H1 (cell line): ENCODE results near the gene JAKMIP3. TPM values are rescaled to one million over a fixed set of nuclear protein-coding genes. Genes with fewer than 3 reads are reported as not detected.

Experiments used
- CTCF ChIA-PET: fragments of 300-600 bp; sonication (Branson Sonifier 250); formaldehyde crosslinking; loops from one replicate; lab custom pipeline; 2021; ENCODE audit not compliant: partially characterized antibody; lab: Charles Lee
- POLR2A ChIA-PET: fragments of 300-600 bp; sonication (Branson Sonifier 250); formaldehyde crosslinking; loops from one replicate; lab custom pipeline; 2021; ENCODE audit warnings: inconsistent platforms; ENCODE audit not compliant: partially characterized antibody; lab: Charles Lee
- DNase-seq, 2 experiments: peaks; one replicate each; pipeline versions ENCODE4 v3.0.0 to v3.0.0-alpha.2; 2010 to 2022; ENCODE audit warnings: low spot score in 2 of 2, low read depth in 1 of 2, mixed read lengths in 1 of 2
- FAIRE-seq: peaks from 2 replicates; lab custom pipeline; 2011; peaks lifted over from hg19 to GRCh38; lab: Jason Lieb, UNC
- H2AFZ ChIP-seq: 2 replicates; pipeline ENCODE4 v1.8.1; 2012; ENCODE audit warnings: low read length, inconsistent platforms
- H2AK5ac ChIP-seq: 2 replicates; pipeline ENCODE4 v1.6.1; 2013; ENCODE audit warnings: low read depth, low read length
- H2BK120ac ChIP-seq: replicated peaks from 2 replicates; pipeline ENCODE3; 2013; ENCODE audit warnings: low read depth, low read length, inconsistent platforms
- H2BK12ac ChIP-seq: 2 replicates; pipeline ENCODE4 v1.6.1; 2013; ENCODE audit warnings: low read depth, low read length
- H2BK15ac ChIP-seq: 2 replicates; pipeline ENCODE4 v1.6.1; 2013; ENCODE audit warnings: low read length
- H2BK20ac ChIP-seq: 2 replicates; pipeline ENCODE4 v1.6.1; 2013; ENCODE audit warnings: low read length
- H2BK5ac ChIP-seq: 2 replicates; pipeline ENCODE4 v1.6.1; 2013; ENCODE audit warnings: low read depth, low read length
- H3K14ac ChIP-seq: 2 replicates; pipeline ENCODE4 v1.6.1; 2013; ENCODE audit warnings: inconsistent platforms; ENCODE audit not compliant: insufficient read length
- H3K18ac ChIP-seq: 2 replicates; pipeline ENCODE4 v1.6.1; 2013; ENCODE audit warnings: low read length; ENCODE audit errors: extremely low read depth
- H3K23ac ChIP-seq: 2 replicates; pipeline ENCODE4 v1.6.1; 2013; ENCODE audit warnings: inconsistent platforms; ENCODE audit not compliant: insufficient read length
- H3K23me2 ChIP-seq: 2 replicates; pipeline ENCODE4 v1.6.1; 2013; ENCODE audit warnings: low read depth, low read length
- H3K27ac ChIP-seq: 2 replicates; pipeline ENCODE4 v1.6.1; 2011; ENCODE audit warnings: low read depth, low read length, inconsistent platforms
- H3K27me3 ChIP-seq, 4 experiments: replicated peaks in 1 of 4; 1 replicate in 1 of 4; 2 replicates in 3 of 4; pipeline versions ENCODE4 v1.6.1 to v1.8.1; 2011 to 2013; ENCODE audit warnings: low read length in 3 of 4, mild to moderate bottlenecking in 3 of 4, inconsistent platforms in 2 of 4, mixed read lengths in 2 of 4, moderate library complexity in 1 of 4; ENCODE audit not compliant: control insufficient read depth in 3 of 4, insufficient read depth in 3 of 4; ENCODE audit errors: extremely low read depth in 1 of 4
- H3K36me3 ChIP-seq, 4 experiments: 2 replicates each; pipeline versions ENCODE4 v1.6.1 to v1.8.1; 2011 to 2013; ENCODE audit warnings: mild to moderate bottlenecking in 4 of 4, low read length in 3 of 4, moderate library complexity in 2 of 4, control low read depth in 1 of 4, inconsistent platforms in 1 of 4; ENCODE audit not compliant: insufficient read depth in 4 of 4, control insufficient read depth in 2 of 4
- H3K4ac ChIP-seq: replicated peaks from 2 replicates; pipeline ENCODE3; 2013; ENCODE audit warnings: low read length, low read depth, mixed read lengths, inconsistent platforms; ENCODE audit not compliant: insufficient read length
- H3K4me1 ChIP-seq, 4 experiments: replicated peaks in 1 of 4; 1 replicate in 1 of 4; 2 replicates in 3 of 4; pipeline versions ENCODE4 v1.6.1 to v1.8.1; 2011 to 2013; ENCODE audit warnings: low read length in 3 of 4, inconsistent platforms in 2 of 4, mixed read lengths in 1 of 4; ENCODE audit not compliant: insufficient read depth in 4 of 4, control insufficient read depth in 3 of 4
- H3K4me2 ChIP-seq, 2 experiments: 2 replicates each; pipeline versions ENCODE4 v1.6.1 to v1.8.1; 2011 to 2013; ENCODE audit warnings: low read depth in 2 of 2, low read length in 2 of 2, control low read depth in 1 of 2, inconsistent platforms in 1 of 2, mild to moderate bottlenecking in 1 of 2; ENCODE audit not compliant: insufficient read depth in 1 of 2
- H3K4me3 ChIP-seq, 4 experiments: fragments of 200-600, 300-600 bp in 1 of 4; sonication (generic), shearing (Covaris generic), sonication (Bioruptor Twin) in 1 of 4; 2 replicates each; pipeline versions ENCODE4 v1.5.1 to v1.8.1; 2011 to 2016; ENCODE audit warnings: low read length in 4 of 4, low read depth in 3 of 4, control low read depth in 2 of 4, inconsistent platforms in 2 of 4, mild to moderate bottlenecking in 2 of 4, mixed read lengths in 1 of 4, moderate library complexity in 1 of 4; ENCODE audit not compliant: insufficient read depth in 2 of 4; ENCODE audit errors: extremely low read depth in 1 of 4
- H3K56ac ChIP-seq: replicated peaks from 2 replicates; pipeline ENCODE3; 2013; ENCODE audit warnings: low read depth, mild to moderate bottlenecking, mixed read lengths, low read length, inconsistent platforms; ENCODE audit not compliant: insufficient read length
- H3K79me1 ChIP-seq: 2 replicates; pipeline ENCODE4 v1.6.1; 2013; ENCODE audit warnings: low read depth, low read length, control low read depth
- H3K79me2 ChIP-seq, 2 experiments: 2 replicates each; pipeline versions ENCODE4 v1.6.1 to v1.8.1; 2012 to 2013; ENCODE audit warnings: low read length in 2 of 2, mild to moderate bottlenecking in 2 of 2, inconsistent platforms in 1 of 2; ENCODE audit not compliant: insufficient read depth in 2 of 2, control insufficient read depth in 1 of 2
- H3K9ac ChIP-seq, 4 experiments: replicated peaks in 1 of 4; 1 replicate in 1 of 4; 2 replicates in 3 of 4; pipeline versions ENCODE4 v1.6.1 to v1.8.1; 2011 to 2013; ENCODE audit warnings: low read depth in 3 of 4, low read length in 3 of 4, control low read depth in 2 of 4, mild to moderate bottlenecking in 2 of 4, moderate library complexity in 2 of 4, inconsistent platforms in 1 of 4; ENCODE audit errors: extremely low read depth in 1 of 4
- H3K9me3 ChIP-seq, 2 experiments: 2 replicates each; pipeline versions ENCODE4 v1.6.1 to v1.8.1; 2012 to 2013; ENCODE audit warnings: mild to moderate bottlenecking in 2 of 2, moderate library complexity in 2 of 2, control low read depth in 1 of 2, inconsistent platforms in 1 of 2, low read depth in 1 of 2, low read length in 1 of 2, mixed read lengths in 1 of 2; ENCODE audit not compliant: insufficient read depth in 2 of 2
- H4K20me1 ChIP-seq, 2 experiments: replicated peaks in 1 of 2; 2 replicates each; pipeline versions ENCODE3 to v1.8.1; 2011 to 2013; ENCODE audit warnings: inconsistent platforms in 2 of 2, low read length in 2 of 2, mild to moderate bottlenecking in 1 of 2; ENCODE audit not compliant: insufficient read depth in 2 of 2, control insufficient read depth in 1 of 2
- H4K5ac ChIP-seq: 2 replicates; pipeline ENCODE4 v1.6.1; 2013; ENCODE audit warnings: low read length, low read depth, mixed read lengths, inconsistent platforms; ENCODE audit not compliant: insufficient read length
- H4K8ac ChIP-seq: 2 replicates; pipeline ENCODE4 v1.8.0; 2013; ENCODE audit warnings: mild to moderate bottlenecking, moderate library complexity, low read length, inconsistent platforms; ENCODE audit not compliant: insufficient read depth; ENCODE audit errors: extremely low read depth
- H4K91ac ChIP-seq: replicated peaks from 2 replicates; pipeline ENCODE3; 2013; ENCODE audit warnings: low read length, mixed read lengths, inconsistent platforms; ENCODE audit not compliant: insufficient read length
- CTBP2 ChIP-seq: IDR thresholded peaks from 2 replicates; pipeline ENCODE4 v1.7.0; 2011; ENCODE audit warnings: borderline replicate concordance, mild to moderate bottlenecking, moderate library complexity, mixed read lengths, low read length; ENCODE audit not compliant: insufficient read depth, insufficient read length
- EZH2 ChIP-seq: fragments of 200-600 bp; sonication (generic); IDR thresholded peaks from 2 replicates; pipeline ENCODE4 v1.7.1; 2012; ENCODE audit warnings: low read depth, mild to moderate bottlenecking, moderate library complexity, low read length, inconsistent platforms; ENCODE audit not compliant: severe bottlenecking
- HDAC6 ChIP-seq: IDR thresholded peaks from one replicate; pipeline ENCODE4 v1.7.1; 2012; ENCODE audit warnings: low read depth, mild to moderate bottlenecking, inconsistent platforms, low read length, moderate library complexity
- JUN ChIP-seq: IDR thresholded peaks from 2 replicates; pipeline ENCODE4 v1.6.1; 2011; ENCODE audit warnings: low read depth, mild to moderate bottlenecking, improper control_type of control experiment, low read length
- RBBP5 ChIP-seq: IDR thresholded peaks from 2 replicates; pipeline ENCODE4 v1.7.1; 2012; ENCODE audit warnings: low read depth, mild to moderate bottlenecking, inconsistent platforms, low read length, moderate library complexity, borderline replicate concordance
- RFX5 ChIP-seq: IDR thresholded peaks from 2 replicates; pipeline ENCODE4 v1.6.1; 2011; ENCODE audit warnings: low read depth, low read length, improper control_type of control experiment, borderline replicate concordance
- SP1 ChIP-seq: IDR thresholded peaks from 2 replicates; pipeline ENCODE4 v1.6.1; 2011; ENCODE audit warnings: low read depth, low read length
- SUZ12 ChIP-seq: fragments of 200-600 bp; sonication (generic); IDR thresholded peaks from 2 replicates; pipeline ENCODE4 v1.6.1; 2012; ENCODE audit warnings: mild to moderate bottlenecking, inconsistent platforms, low read length, moderate library complexity, mixed read lengths
- WGBS, 2 experiments: shearing (Covaris generic) in 1 of 2; methylation state at CpG; one replicate each; pipeline versions ENCODE4 v1.1.6 to v1.1.7; 2013 to 2015; ENCODE audit warnings: low lambda C conversion rate in 2 of 2, mixed read lengths in 2 of 2, inconsistent platforms in 1 of 2, low coverage in 1 of 2, missing lambda C conversion rate in 1 of 2; ENCODE audit not compliant: insufficient replicate concordance in 2 of 2, insufficient coverage in 1 of 2, insufficient read length in 1 of 2; ENCODE audit errors: extremely low coverage in 1 of 2, missing lambda C conversion rate in 1 of 2; 5-methylcytosine and 5-hydroxymethylcytosine counted together
- polyA plus RNA-seq, 7 experiments: library from polyadenylated mRNA; depleted of rRNA in 3 of 7; stranded (reverse) in 5 of 7; unstranded in 2 of 7; fragments of >200 nt in 5 of 7; fragments of 200-250 nt in 2 of 7; gene quantifications; 1 replicate in 5 of 7; 2 replicates in 1 of 7; 4 replicates in 1 of 7; pipeline versions ENCODE4 v1.2.1 to v1.2.3, GENCODE V29; 2011 to 2013; ENCODE audit warnings: missing spikeins in 2 of 7, mixed read lengths in 2 of 7
- total RNA-seq: library from RNA; stranded (reverse); fragmentation: NEBNext Ultra II Directional; extraction: Animal tissue kit (Norgen Biotek cat#: 25700); gene quantifications from 2 replicates; pipeline ENCODE4 v1.2.1, GENCODE V29; 2021
- TF ChIP-seq, protein P1 (sequence below), 3 experiments: IDR thresholded peaks; 1 replicate in 2 of 3; 2 replicates in 1 of 3; pipeline versions ENCODE4 v1.5.1 to v1.6.1; 2011; ENCODE audit warnings: low read length in 3 of 3, mild to moderate bottlenecking in 3 of 3, inconsistent platforms in 2 of 3, low read depth in 1 of 3, moderate library complexity in 1 of 3; ENCODE audit not compliant: insufficient read depth in 1 of 3; ENCODE audit errors: control extremely low read depth in 1 of 3
- TF ChIP-seq, protein P2 (sequence below): IDR thresholded peaks from 2 replicates; pipeline ENCODE4 v1.6.1; 2011; ENCODE audit warnings: low read length, improper control_type of control experiment

The JAKMIP3 gene
- total and polyA plus RNA-seq, 2 of the 8 experiments (the other 6 are each of a cell fraction or from before 2014, with no cell fraction given): 0.83 to 0.91 TPM

DNA sequence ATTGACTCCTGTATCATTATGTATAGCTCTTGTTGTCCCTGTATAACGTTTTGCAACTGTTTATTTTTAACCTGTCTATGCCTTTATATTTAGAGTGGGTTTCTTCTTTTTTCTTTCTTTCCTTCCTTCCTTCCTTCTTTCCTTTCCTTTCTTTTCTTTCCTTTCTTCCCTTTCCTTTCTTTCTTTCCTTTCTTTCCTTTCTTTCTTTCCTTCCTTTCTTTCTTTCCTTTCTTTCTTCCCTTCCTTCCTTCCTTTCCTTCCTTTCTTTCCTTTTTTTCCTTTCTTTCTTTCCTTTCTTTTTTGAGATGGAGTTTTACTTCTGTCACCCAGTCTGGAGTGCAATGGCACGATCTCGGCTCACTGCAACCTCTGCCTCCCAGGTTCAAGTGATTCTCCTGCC is 5.9 kb downstream of the JAKMIP3 start:
- DNase-seq (no peak), FAIRE-seq (no peak)
- Histone ChIP-seq H4K20me1 (no peaks in the 10 kb centered on the region), H2BK5ac (no peak overlapping the region), H3K27me3 (no peaks in the 10 kb centered on the region), H3K9me3 (no peaks in the 10 kb centered on the region; a peak in 1 of 4 replicates), H3K79me1 (no peaks in the 10 kb centered on the region), H4K8ac (no peak overlapping the region), H2BK15ac (no peak overlapping the region), H2BK120ac (no peak overlapping the region), H3K4me2 (no peak overlapping the region), H4K91ac (no peak overlapping the region), H3K27ac (no peak overlapping the region), H3K4ac (no peak overlapping the region), H2BK12ac (no peak overlapping the region), H3K36me3 (no peaks in the 10 kb centered on the region), H2AFZ (no peak overlapping the region), H3K9ac (no peak overlapping the region), H3K4me3 (no peak overlapping the region), H3K23ac (no peak overlapping the region), H3K4me1 (no peaks in the 10 kb centered on the region), H2BK20ac (no peak overlapping the region), H4K5ac (no peak overlapping the region), H3K18ac (no peak overlapping the region), H3K79me2 (no peaks in the 10 kb centered on the region), H3K14ac (no peak overlapping the region), H2AK5ac (no peak overlapping the region), H3K56ac (no peak overlapping the region), H3K23me2 (no peaks in the 10 kb centered on the region; the same call in 1 of the 2 replicates)
- ChIA-PET POLR2A (no interaction called here), CTCF (interaction anchor here (1.2 to 1.3 kb wide), 2 partner anchors 49 to 91 kb away, joined by 3 to 4 read pairs; partner anchors contain the start of gene BNIP3)
- 69% methylated on average over 3 of the region's 3 CpGs; no CpG with 5 or more reads in 1 of the 2 experiments for WGBS, 2 experiments
- no peak for TF ChIP-seq SP1
- no peak for TF ChIP-seq EZH2
- no peak for TF ChIP-seq RBBP5
- no peak for TF ChIP-seq CTBP2
- TF ChIP-seq, protein P1, sequence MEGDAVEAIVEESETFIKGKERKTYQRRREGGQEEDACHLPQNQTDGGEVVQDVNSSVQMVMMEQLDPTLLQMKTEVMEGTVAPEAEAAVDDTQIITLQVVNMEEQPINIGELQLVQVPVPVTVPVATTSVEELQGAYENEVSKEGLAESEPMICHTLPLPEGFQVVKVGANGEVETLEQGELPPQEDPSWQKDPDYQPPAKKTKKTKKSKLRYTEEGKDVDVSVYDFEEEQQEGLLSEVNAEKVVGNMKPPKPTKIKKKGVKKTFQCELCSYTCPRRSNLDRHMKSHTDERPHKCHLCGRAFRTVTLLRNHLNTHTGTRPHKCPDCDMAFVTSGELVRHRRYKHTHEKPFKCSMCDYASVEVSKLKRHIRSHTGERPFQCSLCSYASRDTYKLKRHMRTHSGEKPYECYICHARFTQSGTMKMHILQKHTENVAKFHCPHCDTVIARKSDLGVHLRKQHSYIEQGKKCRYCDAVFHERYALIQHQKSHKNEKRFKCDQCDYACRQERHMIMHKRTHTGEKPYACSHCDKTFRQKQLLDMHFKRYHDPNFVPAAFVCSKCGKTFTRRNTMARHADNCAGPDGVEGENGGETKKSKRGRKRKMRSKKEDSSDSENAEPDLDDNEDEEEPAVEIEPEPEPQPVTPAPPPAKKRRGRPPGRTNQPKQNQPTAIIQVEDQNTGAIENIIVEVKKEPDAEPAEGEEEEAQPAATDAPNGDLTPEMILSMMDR (IDR thresholded peaks at IDR 0.05; ENCODE audit: control extremely low read depth in 1 of 3, insufficient read depth in 1 of 3, low read depth in 1 of 3, low read length in 3 of 3): no peak
- TF ChIP-seq JUN: no peak
- TF ChIP-seq, protein P2, sequence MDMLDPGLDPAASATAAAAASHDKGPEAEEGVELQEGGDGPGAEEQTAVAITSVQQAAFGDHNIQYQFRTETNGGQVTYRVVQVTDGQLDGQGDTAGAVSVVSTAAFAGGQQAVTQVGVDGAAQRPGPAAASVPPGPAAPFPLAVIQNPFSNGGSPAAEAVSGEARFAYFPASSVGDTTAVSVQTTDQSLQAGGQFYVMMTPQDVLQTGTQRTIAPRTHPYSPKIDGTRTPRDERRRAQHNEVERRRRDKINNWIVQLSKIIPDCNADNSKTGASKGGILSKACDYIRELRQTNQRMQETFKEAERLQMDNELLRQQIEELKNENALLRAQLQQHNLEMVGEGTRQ: no peak
- TF ChIP-seq RFX5: no peak
- no peak for TF ChIP-seq SUZ12
- no peak for TF ChIP-seq HDAC6
